IPS-20b (cell line): ENCODE measurements around the gene TARS1.

Source experiments
- H3K27ac ChIP-seq: one replicate; pipeline ENCODE4 v1.5.1; 2013; ENCODE audit warnings: low read length
- H3K27me3 ChIP-seq: 2 replicates; pipeline ENCODE4 v1.6.1; 2013; ENCODE audit warnings: mild to moderate bottlenecking, low read length, inconsistent platforms; ENCODE audit not compliant: insufficient read depth
- H3K36me3 ChIP-seq: 2 replicates; pipeline ENCODE4 v1.6.1; 2013; ENCODE audit warnings: low read depth, mild to moderate bottlenecking, inconsistent platforms, low read length, moderate library complexity; ENCODE audit not compliant: insufficient read depth
- H3K4me1 ChIP-seq: 2 replicates; pipeline ENCODE4 v1.6.1; 2013; ENCODE audit warnings: mild to moderate bottlenecking, control low read depth, inconsistent platforms, low read length, moderate library complexity; ENCODE audit not compliant: insufficient read depth
- H3K4me3 ChIP-seq: 2 replicates; pipeline ENCODE4 v1.5.1; 2013; ENCODE audit warnings: mild to moderate bottlenecking, low read length, inconsistent platforms
- H3K9ac ChIP-seq: 2 replicates; pipeline ENCODE4 v1.6.1; 2013; ENCODE audit warnings: low read depth, mild to moderate bottlenecking, inconsistent platforms, low read length, moderate library complexity
- H3K9me3 ChIP-seq: 2 replicates; pipeline ENCODE4 v1.6.1; 2013; ENCODE audit warnings: mild to moderate bottlenecking, low read depth, low read length, inconsistent platforms; ENCODE audit not compliant: insufficient read depth

The TARS1 gene

DNA sequence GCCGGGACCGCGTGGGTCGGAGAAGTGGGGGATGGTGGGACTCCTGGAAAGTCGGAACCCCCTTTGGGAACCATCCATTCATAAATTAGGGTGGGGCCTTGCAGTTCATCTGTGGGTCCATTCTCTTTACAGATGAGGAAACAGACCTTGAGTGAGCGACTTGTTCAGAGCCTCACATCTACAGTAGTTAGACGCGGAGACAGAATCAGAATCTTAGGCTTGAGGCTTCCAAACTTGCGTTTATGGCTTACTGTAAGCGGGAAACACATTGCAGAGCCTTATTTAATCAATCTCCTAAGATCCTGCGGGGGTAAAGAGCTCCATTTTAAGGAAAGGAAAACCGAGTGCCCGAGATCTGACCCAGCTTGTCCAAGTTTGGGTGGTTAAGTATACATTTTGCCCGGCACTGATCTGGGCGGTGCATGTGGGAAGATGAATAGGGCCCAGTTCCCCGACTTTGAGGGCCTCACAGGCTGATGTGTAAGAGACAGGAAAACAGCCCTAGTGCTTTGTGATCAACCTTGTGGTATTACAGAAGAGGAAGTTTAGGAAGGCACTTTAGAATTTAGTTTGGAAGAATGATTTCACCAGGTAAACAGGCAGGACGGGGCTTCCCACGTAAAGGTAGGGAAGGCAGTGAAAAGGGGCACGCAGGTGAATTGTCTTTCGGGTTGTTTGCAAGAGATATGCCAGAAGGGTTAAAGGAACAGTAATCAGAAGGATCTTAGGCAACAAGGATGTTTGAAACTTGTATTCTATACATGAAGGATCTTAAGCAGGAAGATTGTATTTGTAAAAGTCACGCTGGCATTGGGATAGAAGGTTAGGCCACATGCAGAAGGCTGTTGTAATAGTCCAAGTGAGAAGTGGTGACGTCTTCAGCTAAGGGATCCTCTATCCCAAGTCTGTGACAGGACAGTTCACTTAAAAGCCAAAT, 744 bp downstream of the TARS1 start:
- Histone ChIP-seq H3K4me1 (peaks cover 28% of the 10 kb centered on the region; the same call in 1 of the 2 replicates), H3K4me3 (peak overlapping the region; percentile 99), H3K27me3 (no peaks in the 10 kb centered on the region), H3K9me3 (no peaks in the 10 kb centered on the region), H3K27ac (peak overlapping the region; percentile 97), H3K36me3 (peaks cover 34% of the 10 kb centered on the region), H3K9ac (peak overlapping the region; percentile 100)

DNA sequence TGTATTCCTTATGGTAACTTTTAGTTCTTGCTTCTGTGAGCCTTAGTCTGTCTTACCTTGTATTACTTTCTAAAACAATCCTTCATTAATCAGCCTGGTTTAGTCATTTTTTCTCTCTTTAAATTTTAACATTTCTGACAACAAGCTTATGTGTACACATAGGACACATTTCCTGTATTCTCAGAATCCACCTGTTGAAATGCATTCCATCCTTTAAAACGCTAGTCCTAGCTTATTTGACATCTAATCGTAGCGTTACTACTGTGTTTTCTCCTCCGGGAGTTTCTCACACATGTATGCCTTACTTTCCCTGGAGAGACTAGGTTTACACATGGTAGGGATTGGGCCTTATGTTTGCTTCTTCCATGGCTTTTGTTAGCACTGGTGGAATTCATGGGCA, 3.8 kb downstream of the TARS1 start:
- peak overlapping the region; percentile 67 for H3K27ac ChIP-seq
- peak overlapping the region; percentile 49; the same call in 1 of the 2 replicates for H3K9ac ChIP-seq
- H3K9me3 ChIP-seq, result no peaks in the 10 kb centered on the region
- peak overlapping the region; percentile 57 for H3K4me3 ChIP-seq
- peaks cover 64% of the 10 kb centered on the region for H3K36me3 ChIP-seq
- peaks cover 46% of the 10 kb centered on the region for H3K4me1 ChIP-seq
- no peaks in the 10 kb centered on the region for H3K27me3 ChIP-seq

DNA sequence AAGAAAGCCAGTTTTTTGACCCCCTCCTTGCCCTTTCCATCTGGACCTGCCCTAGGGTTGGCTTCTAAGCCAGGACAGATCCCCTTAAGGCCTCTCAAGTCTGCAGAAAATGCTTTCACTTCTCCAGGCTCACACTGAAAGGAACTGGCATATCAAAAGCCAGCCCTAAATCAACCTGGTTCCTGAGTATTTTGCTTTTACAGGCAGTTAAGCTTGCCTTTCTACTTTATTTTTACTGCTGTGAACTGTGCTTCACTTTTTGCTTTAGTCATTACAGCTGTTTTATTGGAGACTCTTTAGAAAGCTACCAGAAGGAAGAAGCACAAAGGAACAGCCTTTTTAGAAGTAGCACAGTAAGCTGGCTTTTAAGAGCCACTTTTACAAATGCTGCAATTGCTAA, 5.0 kb downstream of the TARS1 start:
- Histone ChIP-seq H3K27me3 (no peaks in the 10 kb centered on the region), H3K27ac (peak overlapping the region; percentile 46), H3K9ac (peak overlapping the region; percentile 35; the same call in 1 of the 2 replicates), H3K4me3 (peak overlapping the region; percentile 41; the same call in 1 of the 2 replicates), H3K4me1 (peaks cover 46% of the 10 kb centered on the region), H3K9me3 (no peaks in the 10 kb centered on the region), H3K36me3 (peaks cover 76% of the 10 kb centered on the region)

DNA sequence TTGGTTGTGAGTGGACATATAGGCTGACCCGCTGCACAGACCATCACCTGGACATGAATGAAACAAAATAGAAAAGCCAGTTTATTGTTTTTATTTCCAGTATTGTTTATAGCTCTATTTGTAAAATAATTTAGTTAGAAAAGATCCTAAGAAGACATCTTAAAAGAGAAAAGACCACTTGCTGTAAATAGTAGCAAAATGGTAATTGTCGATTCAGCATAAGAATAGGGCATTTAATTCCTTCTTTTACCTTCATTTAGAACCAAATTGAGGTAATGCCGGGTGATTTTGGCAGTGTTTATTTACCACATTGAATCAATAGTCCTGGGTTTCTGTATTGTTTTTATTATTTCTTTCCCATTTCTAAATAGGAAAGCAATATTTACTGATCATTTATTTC, 7.4 kb downstream of the TARS1 start:
- H3K27ac ChIP-seq, result peak overlapping the region; percentile 95
- H3K36me3 ChIP-seq, result peaks cover 94% of the 10 kb centered on the region
- H3K27me3 ChIP-seq, result no peaks in the 10 kb centered on the region
- peak overlapping the region; percentile 52; the same call in 1 of the 2 replicates for H3K9ac ChIP-seq
- peak overlapping the region; percentile 53 for H3K4me3 ChIP-seq
- peaks cover 50% of the 10 kb centered on the region for H3K4me1 ChIP-seq
- no peaks in the 10 kb centered on the region for H3K9me3 ChIP-seq

DNA sequence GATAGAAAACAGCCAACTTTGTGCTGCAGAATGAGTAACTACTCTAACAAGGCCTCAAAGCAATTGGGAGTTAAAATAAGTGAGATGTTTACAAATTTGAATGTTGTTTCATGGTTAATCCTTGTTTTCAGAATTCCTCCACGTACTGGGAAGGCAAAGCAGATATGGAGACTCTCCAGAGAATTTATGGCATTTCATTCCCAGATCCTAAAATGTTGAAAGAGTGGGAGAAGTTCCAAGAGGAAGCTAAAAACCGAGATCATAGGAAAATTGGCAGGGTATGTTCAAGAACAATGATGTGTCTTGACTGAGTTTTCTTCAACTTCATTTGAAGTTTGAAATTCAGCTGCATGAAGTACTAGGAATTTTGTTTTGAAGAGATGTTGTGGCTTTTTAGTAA, 16.4 kb downstream of the TARS1 start:
- H3K27ac ChIP-seq, result no peak overlapping the region
- H3K4me1 ChIP-seq, result peaks cover 3% of the 10 kb centered on the region; the same call in 1 of the 2 replicates
- H3K9ac ChIP-seq, result no peak overlapping the region
- peaks cover 100% of the 10 kb centered on the region for H3K36me3 ChIP-seq
- no peaks in the 10 kb centered on the region for H3K9me3 ChIP-seq
- no peaks in the 10 kb centered on the region for H3K27me3 ChIP-seq
- H3K4me3 ChIP-seq, result no peak overlapping the region

DNA sequence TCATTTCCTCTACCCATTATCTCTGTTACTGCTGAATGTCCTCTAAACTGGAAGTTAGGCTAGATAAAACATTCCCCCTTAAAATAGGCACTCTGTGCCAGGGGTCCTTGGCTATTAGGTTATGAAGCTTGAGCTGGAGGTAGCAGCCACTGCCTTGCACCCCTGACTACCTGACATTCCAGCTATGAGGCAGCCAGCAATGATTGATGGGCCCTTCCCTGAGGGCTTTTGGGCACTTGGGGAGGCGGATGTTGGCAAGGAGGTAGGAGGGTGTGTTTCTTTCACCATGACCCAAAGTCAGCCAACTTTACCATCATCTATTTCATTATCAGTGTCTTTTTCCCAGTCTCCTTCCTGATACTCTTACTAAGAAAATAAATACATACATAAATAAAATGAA, 17.1 kb downstream of the TARS1 start:
- no peaks in the 10 kb centered on the region for H3K9me3 ChIP-seq
- H3K9ac ChIP-seq, result no peak overlapping the region
- H3K36me3 ChIP-seq, result peaks cover 100% of the 10 kb centered on the region
- H3K4me3 ChIP-seq, result no peak overlapping the region
- H3K4me1 ChIP-seq, result no peaks in the 10 kb centered on the region
- H3K27ac ChIP-seq, result no peak overlapping the region
- no peaks in the 10 kb centered on the region for H3K27me3 ChIP-seq

DNA sequence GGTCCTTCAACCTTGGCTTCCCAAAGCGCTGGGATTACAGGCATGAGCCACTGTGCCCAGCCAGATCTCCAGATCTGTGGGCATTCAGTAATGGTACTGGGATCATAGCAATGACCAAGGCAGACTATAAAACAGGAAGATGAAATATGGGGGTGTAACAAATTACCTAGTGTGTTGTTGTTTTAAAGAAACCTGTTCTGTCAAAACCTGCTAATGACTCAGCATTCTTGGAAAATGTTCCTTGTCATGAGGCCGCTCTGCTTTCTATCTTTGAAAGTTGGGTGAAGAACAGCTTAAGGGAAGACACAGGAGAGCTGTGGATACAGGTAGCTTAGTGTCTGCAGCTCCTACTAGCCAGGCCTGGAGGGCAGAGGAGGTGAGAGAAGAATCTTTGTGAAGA, 19.4 kb downstream of the TARS1 start:
- no peaks in the 10 kb centered on the region for H3K9me3 ChIP-seq
- no peak overlapping the region for H3K9ac ChIP-seq
- no peaks in the 10 kb centered on the region for H3K27me3 ChIP-seq
- H3K4me3 ChIP-seq, result no peak overlapping the region
- H3K36me3 ChIP-seq, result peaks cover 98% of the 10 kb centered on the region
- no peaks in the 10 kb centered on the region for H3K4me1 ChIP-seq
- no peak overlapping the region for H3K27ac ChIP-seq

DNA sequence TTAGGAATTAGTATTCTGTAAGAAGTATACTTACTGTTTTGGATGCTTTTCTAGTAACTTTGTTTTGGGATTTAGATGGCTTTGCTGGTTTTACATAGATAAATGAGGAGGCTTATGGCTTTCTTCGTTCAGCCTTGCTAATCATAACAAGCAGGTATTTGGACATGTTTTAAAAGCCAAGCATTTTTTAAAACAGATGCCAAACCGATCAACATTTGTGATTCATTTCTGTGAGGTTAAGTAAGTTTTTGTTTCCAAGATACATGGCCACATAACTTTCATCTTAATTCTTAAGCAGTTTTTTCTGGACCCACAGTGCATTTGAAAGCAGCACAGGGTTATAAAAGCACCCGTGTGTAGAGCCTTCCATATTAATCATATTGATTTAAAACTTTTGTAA, 21.7 kb downstream of the TARS1 start:
- H3K27ac ChIP-seq, result no peak overlapping the region
- H3K4me1 ChIP-seq, result no peaks in the 10 kb centered on the region
- no peak overlapping the region for H3K9ac ChIP-seq
- no peak overlapping the region for H3K4me3 ChIP-seq
- no peaks in the 10 kb centered on the region for H3K9me3 ChIP-seq
- H3K36me3 ChIP-seq, result peaks cover 98% of the 10 kb centered on the region
- no peaks in the 10 kb centered on the region for H3K27me3 ChIP-seq

DNA sequence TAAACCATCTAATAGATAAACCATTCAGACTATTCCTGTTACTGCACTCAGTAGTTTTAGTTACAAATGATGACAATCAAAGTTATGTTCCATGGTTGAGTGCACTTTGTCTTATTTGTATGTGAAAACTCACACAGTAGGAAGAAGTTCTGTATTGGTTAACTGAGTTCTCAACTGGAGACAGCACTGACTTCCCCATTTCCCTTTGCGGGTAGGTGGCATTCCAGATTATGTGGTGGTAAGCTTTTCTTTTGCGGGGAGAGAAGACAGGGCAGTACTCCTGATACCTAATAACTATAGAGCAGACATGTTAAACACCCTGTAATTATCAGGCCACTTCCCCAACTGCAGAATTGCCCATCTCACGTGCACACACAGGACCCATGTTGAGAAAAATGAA, 24.4 kb downstream of the TARS1 start:
- Histone ChIP-seq H3K27ac (no peak overlapping the region), H3K4me3 (no peak overlapping the region), H3K36me3 (peaks cover 98% of the 10 kb centered on the region)

DNA sequence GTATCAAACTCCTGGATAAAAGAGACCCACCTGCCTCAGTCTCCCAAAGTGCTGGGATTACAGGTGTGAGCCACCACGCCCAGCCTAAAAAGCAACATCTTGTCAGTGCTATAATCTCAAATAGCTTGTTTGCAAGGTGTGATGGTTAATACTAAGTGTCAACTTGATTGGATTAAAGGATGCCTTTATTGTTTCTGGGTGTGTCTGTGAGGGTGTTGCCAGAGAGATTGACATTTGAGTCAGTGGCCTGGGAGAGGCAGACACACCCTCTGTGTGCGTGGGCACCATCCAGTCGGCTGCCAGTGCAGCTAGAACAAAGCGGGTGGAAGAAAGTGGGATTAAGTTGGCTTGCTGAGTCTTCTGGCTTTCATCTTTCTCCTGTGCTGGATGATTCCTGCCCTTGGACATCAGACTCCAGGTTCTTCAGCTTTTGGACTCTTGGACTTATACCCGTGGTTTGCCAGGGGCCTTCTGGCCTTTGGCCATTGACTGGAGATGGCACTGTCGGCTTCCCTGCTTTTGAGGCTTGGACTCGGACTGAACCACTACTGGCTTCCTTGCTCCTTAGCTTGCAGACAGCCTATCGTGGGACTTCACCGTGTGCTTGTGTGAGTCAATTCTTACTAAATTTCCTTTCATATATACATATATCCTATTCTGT, 28.1 kb downstream of the TARS1 start:
- no peak overlapping the region for H3K27ac ChIP-seq
- H3K36me3 ChIP-seq, result peaks cover 98% of the 10 kb centered on the region

More for the DNA sequence above, 24.4 kb downstream of the TARS1 start:
- H3K27me3 ChIP-seq, result no peaks in the 10 kb centered on the region
- H3K9me3 ChIP-seq, result no peaks in the 10 kb centered on the region
- no peaks in the 10 kb centered on the region; the same call in 1 of the 2 replicates for H3K4me1 ChIP-seq
- H3K9ac ChIP-seq, result no peak overlapping the region

DNA sequence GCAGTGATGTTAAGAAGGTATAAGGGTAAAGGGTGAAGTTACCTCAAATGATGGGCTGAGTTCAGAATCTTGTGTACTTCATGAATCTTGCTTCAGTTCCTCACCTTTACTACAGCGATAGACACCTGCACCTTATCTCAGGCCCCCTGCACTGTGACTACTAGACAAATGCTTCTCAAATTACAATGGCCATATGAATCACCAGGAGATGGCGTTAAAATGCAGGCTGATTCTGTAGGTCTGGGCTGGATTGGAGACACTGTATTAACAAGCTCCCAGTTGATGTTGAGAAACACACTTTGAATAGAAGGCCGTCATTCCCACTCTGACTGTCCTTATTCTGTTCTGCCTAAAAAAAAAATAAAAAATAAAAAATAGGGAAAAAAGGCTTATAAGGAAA, 29.8 kb downstream of the TARS1 start:
- no peak overlapping the region for H3K4me3 ChIP-seq
- no peak overlapping the region for H3K9ac ChIP-seq
- H3K27me3 ChIP-seq, result no peaks in the 10 kb centered on the region
- peaks cover 11% of the 10 kb centered on the region for H3K4me1 ChIP-seq
- no peaks in the 10 kb centered on the region for H3K9me3 ChIP-seq
- H3K27ac ChIP-seq, result no peak overlapping the region
- H3K36me3 ChIP-seq, result peaks cover 100% of the 10 kb centered on the region

More for the DNA sequence above, 28.1 kb downstream of the TARS1 start:
- Histone ChIP-seq H3K9me3 (no peaks in the 10 kb centered on the region), H3K9ac (no peak overlapping the region), H3K4me1 (peaks cover 11% of the 10 kb centered on the region), H3K27me3 (no peaks in the 10 kb centered on the region), H3K4me3 (no peak overlapping the region)
